AG10803 (cell line): ENCODE results near the gene APOL2.
"Not testable (repeated sequence)": the region's sequence is repeated elsewhere in the genome, so short reads cannot be mapped to it uniquely, and the experiment has no call there.

ENCODE experiments used
- DNase-seq: peaks from one replicate; pipeline ENCODE4 v3.0.0; 2010; ENCODE audit warnings: low read depth
- H3K4me3 ChIP-seq: 2 replicates; pipeline ENCODE4 v1.5.1; 2011; ENCODE audit warnings: mild to moderate bottlenecking, low read length, control low read depth
- CTCF ChIP-seq: conservative IDR thresholded peaks from 2 replicates; pipeline ENCODE4 v1.5.1; 2011; ENCODE audit warnings: mild to moderate bottlenecking, low read length, control low read depth, inconsistent platforms

Gene APOL2

GRCh38 chr22:36257948-36258670, 18.8 kb upstream of the APOL2 start:
- DNase-seq: no peak

GRCh38 chr22:36257308-36257707, 18.0 kb upstream of the APOL2 start:
- no peak for DNase-seq
- H3K4me3 ChIP-seq: no peak overlapping the region
- TF ChIP-seq CTCF: no peak

More at GRCh38 chr22:36257948-36258670, 18.8 kb upstream of the APOL2 start:
- no peak for TF ChIP-seq CTCF
- H3K4me3 ChIP-seq: no peak overlapping the region

GRCh38 chr22:36256478-36256877, 17.2 kb upstream of the APOL2 start:
- no peak for DNase-seq
- TF ChIP-seq CTCF: no peak
- H3K4me3 ChIP-seq: no peak overlapping the region

- DNase-seq, H3K4me3 ChIP-seq: not testable (repeated sequence)
Measured at GRCh38 chr22:36255572-36255971, 16.2 kb upstream of the APOL2 start.

GRCh38 chr22:36253523-36254490, 14.5 kb upstream of the APOL2 start:
- no peak for DNase-seq
- peak overlapping the region; percentile 54 for H3K4me3 ChIP-seq
- TF ChIP-seq CTCF: no peak

- peak within 1 kb of the TSS; percentile 54 for H3K4me3 ChIP-seq
- TF ChIP-seq CTCF: no peak
- peak; percentile 55 for DNase-seq
Measured at GRCh38 chr22:36252754-36253522, 13.6 kb upstream of the APOL2 start, which contains the start of gene APOL1. TSS of gene APOL1 (plus strand) at chr22:36253133. CDS start at chr22:36254956, 1,823 bp downstream.

- not testable (repeated sequence) for DNase-seq, H3K4me3 ChIP-seq
Measured at GRCh38 chr22:36251979-36252608, 12.8 kb upstream of the APOL2 start.

- not testable (repeated sequence) for H3K4me3 ChIP-seq, DNase-seq
Measured at GRCh38 chr22:36250292-36250960, 11.1 kb upstream of the APOL2 start.
